ENCODE data around the gene UROD.
"Not testable (repeated sequence)": the region's sequence is repeated elsewhere in the genome, so short reads cannot be mapped to it uniquely, and the experiment has no call there.

Gene UROD
- total RNA-seq = 23.3 to 51.8 (median 41.7) reads per million in 9 experiments

DNA sequence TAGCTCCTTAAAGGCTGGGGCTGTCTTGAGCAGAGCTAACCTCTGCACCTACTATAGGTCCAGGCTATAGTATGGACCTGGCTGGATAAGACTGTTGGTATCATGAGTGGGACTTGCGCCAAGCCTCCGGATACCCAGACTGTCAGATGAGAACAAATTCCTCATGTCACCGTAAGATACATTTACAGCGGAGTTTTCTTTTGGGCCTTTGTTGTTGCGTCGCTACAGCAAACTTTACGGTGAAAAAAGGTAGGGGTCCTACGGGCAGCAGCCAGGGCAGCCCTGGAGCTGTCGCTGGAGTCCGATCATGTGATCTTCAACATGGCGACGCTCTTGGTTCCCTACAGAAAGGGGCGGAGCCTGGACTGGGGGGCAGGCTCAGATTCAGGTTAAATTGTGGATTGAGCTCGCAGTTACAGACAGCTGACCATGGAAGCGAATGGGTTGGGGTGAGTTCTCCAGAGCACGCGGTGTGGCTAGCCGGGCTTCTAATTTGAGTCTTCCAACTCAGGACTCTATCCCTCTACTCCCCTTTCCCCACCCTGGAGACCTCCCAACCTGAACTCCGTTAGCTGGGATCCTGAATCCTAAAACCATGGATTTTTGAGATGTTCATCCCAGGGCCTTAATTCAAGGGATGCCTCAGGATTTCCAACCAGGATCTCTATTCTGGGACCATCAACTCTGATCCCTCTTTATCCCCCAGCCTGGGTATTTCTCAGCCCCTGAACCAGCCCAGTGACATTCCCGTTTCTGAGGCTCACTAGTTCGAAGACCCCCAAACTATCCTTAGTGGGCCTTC, at the start of gene UROD:
Gene UROD (plus strand): TSS at position 418 of the 802 bp plus-strand sequence. CDS start 12 bp downstream, at position 430.
- peak; percentile 84 to 89 (median 85) for DNase-seq
- Mint-ChIP-seq H3K4me1 (ENCODE audit: low read depth in 2 of 2) (peaks cover 39 to 46% of the 10 kb centered on the region in 2 donors), H3K27me3 (no peaks in the 10 kb centered on the region), H3K9me3 (no peaks in the 10 kb centered on the region), H3K27ac (peak within 1 kb of the TSS; percentile 87 to 93), H3K4me3 (peak within 1 kb of the TSS; percentile 84 to 88), H3K36me3 (ENCODE audit: insufficient read depth) (peaks cover 37% of the 10 kb centered on the region)
- peak; percentile 81 for ATAC-seq (replicated peaks)

DNA sequence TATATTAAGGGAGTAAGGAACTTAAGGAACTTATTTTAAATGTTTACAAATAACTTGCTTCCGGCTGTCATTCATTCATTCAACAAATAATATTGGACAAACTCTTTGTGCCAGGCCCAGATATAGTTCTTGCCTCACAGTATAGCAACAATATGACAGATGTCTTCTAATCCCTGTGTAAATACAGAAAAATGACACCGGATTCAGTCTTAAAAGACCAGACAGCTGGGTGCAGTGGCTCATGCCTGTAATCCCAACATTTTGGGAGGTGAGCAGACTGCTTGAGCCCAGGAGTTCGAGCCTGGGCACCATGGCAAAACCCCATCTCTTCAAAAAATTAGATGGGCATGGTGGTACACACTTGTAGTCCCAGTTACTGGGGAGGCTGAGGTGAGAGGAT, 49.3 kb upstream of the UROD start:
- DNase-seq (no peak), ATAC-seq (replicated peaks) (no peak)
- H3K27me3 Mint-ChIP-seq = no peaks in the 10 kb centered on the region
- H3K36me3 Mint-ChIP-seq (ENCODE audit: insufficient read depth) = peaks cover 15% of the 10 kb centered on the region
- H3K4me1 Mint-ChIP-seq (ENCODE audit: low read depth in 2 of 2) = peaks cover 0 to 1% of the 10 kb centered on the region in 2 donors
- H3K9me3 Mint-ChIP-seq = no peaks in the 10 kb centered on the region
- H3K27ac Mint-ChIP-seq = no peak overlapping the region
- no peak overlapping the region for H3K4me3 Mint-ChIP-seq

DNA sequence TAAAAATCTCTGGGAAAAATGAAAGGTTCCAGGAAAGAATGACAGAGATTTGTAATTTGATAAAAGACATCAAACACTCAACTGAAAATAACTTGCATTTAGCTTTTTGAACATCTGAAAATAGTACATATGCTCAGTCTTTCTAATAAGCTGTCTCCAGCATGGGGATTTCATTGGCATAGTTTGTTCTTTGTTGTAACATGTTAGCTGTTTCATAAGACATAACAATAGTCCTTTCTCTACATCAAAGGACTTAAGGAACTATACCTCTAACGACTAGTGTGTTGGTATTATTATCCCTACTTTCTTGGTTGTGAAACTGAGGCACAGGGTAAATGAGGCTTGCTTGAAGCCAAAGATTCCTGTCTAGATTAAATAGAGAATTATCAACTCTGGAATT, 47.7 kb upstream of the UROD start:
- Mint-ChIP-seq H3K27me3 (no peaks in the 10 kb centered on the region), H3K27ac (no peak overlapping the region), H3K4me3 (no peak overlapping the region), H3K36me3 (ENCODE audit: insufficient read depth) (peaks cover 19% of the 10 kb centered on the region), H3K9me3 (no peaks in the 10 kb centered on the region), H3K4me1 (ENCODE audit: low read depth in 2 of 2) (peaks cover 0 to 1% of the 10 kb centered on the region in 2 donors)
- DNase-seq (no peak), ATAC-seq (replicated peaks) (no peak)

DNA sequence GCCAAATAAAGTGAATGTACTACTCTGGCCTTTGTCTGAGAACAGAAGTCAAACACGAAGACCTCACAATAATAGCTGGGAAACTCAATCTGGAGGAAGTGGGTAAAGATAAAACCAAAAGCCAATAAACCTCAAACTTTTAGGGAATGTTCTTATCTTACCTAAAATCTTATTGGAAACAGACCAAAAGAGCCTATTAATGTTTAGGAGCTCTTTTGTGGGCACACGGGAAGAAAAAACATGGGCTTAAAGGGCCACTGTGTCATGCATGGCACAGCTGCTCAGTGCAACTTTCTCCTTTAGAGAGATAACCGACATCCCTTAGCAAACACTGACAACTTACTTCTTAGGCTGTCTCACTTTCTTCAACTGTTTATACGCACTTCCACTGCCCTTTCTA, 41.7 kb upstream of the UROD start:
- Mint-ChIP-seq H3K27me3 (no peaks in the 10 kb centered on the region), H3K4me3 (no peak overlapping the region), H3K4me1 (ENCODE audit: low read depth in 2 of 2) (no peaks in the 10 kb centered on the region), H3K9me3 (no peaks in the 10 kb centered on the region), H3K36me3 (ENCODE audit: insufficient read depth) (peaks cover 43% of the 10 kb centered on the region), H3K27ac (no peak overlapping the region)
- no peak for ATAC-seq (replicated peaks)
- no peak for DNase-seq

DNA sequence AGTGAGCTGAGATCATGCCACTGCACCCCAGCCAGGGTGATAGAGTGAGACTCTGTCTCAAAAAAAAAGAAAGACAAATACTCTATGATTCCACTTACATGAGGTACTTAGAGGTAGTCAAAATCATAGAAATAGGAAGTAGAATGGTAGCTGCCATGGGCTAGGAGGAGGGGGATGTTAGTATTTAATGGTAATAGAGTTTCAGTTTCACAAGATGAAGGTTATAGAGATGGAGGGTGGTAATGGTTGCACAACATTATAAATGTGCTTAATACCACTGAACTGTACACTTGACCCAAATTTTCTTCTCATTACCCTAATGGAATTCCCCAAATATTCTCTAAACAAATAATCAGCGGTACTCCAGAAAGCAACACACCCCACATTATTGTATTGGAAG, 38.4 kb upstream of the UROD start:
- H3K36me3 Mint-ChIP-seq (ENCODE audit: insufficient read depth) = peaks cover 57% of the 10 kb centered on the region
- no peak overlapping the region for H3K4me3 Mint-ChIP-seq
- no peaks in the 10 kb centered on the region for H3K27me3 Mint-ChIP-seq
- no peaks in the 10 kb centered on the region for H3K4me1 Mint-ChIP-seq (ENCODE audit: low read depth in 2 of 2)
- no peak for ATAC-seq (replicated peaks)
- H3K27ac Mint-ChIP-seq = peak overlapping the region in 1 of 2 donors; percentile 10
- no peaks in the 10 kb centered on the region for H3K9me3 Mint-ChIP-seq
- no peak for DNase-seq

DNA sequence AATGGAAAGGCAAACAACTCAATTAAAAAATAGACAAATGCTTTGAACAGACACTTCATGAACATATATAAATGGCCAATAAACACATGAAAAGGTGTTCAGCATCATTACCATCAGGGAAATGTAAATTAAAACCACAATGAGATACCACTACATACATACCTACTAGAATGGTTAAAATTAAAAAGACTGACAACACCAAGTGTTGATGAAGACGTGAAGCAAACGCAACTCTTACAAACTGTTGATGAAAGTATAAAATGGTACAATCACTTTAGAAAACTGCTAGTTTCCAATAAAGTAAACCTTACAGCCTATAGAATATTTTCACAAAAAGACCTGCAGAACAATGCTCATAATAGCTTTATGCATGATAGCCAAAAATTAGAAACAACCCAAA, 35.8 kb upstream of the UROD start:
- Mint-ChIP-seq H3K4me1 (ENCODE audit: low read depth in 2 of 2) (peaks cover 0 to 4% of the 10 kb centered on the region in 2 donors), H3K27me3 (no peaks in the 10 kb centered on the region), H3K4me3 (no peak overlapping the region), H3K36me3 (ENCODE audit: insufficient read depth) (peaks cover 54% of the 10 kb centered on the region), H3K27ac (no peak overlapping the region), H3K9me3 (no peaks in the 10 kb centered on the region)
- DNase-seq = no peak
- no peak for ATAC-seq (replicated peaks)

DNA sequence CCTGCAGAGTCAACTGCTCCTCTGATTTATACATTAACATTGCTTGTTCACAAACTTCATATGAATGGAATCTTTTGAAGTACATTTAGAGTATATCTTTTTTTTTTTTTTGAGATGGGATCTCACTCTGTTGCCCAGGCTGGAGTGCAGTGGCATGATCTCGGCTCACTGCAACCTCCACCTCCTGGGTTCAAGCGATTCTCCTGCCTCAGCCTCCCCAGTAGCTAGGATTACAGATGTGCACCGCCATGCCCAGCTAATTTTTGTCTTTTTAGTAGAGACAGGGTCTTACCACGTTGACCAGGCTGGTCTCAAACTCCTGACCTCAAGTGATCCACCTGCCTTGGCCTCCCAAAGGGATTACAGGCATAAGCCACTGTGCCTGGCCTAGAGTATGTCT, 34.7 kb upstream of the UROD start:
- H3K27me3 Mint-ChIP-seq; H3K4me3 Mint-ChIP-seq; H3K9me3 Mint-ChIP-seq; ATAC-seq (replicated peaks); H3K4me1 Mint-ChIP-seq (ENCODE audit: low read depth in 2 of 2); DNase-seq: not testable (repeated sequence)
- Mint-ChIP-seq H3K36me3 (ENCODE audit: insufficient read depth) (peaks cover 51% of the 10 kb centered on the region), H3K27ac (peak overlapping the region in 1 of 2 donors; percentile 63)

DNA sequence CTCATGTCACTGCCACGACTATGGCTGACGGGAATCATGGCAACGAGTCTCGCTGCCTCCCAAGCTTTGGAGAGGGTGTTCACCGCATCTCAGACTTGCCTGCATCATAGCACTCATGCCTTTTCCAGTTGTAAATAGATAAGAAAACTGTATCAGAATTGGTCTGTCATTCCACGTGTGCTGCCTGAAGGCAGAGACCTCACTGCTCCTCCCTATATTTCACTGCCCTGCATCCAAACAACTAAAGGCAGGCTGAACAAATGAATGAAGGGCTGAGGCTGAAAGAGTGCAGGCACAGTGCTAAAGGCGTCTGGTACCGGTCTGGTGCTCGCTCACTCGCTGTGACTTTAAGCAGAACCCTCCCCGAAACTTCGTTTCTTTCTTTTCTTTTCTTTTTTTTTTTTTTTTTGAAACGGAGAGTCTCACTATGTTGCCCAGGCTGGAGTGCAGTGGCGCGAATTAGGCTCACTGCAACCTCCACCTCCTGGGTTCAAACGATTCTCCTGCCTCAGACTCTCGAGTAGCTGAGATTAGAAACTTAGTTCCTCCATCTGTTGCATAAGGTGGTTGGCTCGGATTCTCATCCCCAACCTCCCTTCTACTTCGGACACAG, 26.2 kb upstream of the UROD start:
- Mint-ChIP-seq H3K9me3 (no peaks in the 10 kb centered on the region), H3K36me3 (ENCODE audit: insufficient read depth) (peaks cover 5% of the 10 kb centered on the region), H3K4me1 (ENCODE audit: low read depth in 2 of 2) (peaks cover 21 to 23% of the 10 kb centered on the region in 2 donors), H3K27ac (peak overlapping the region; percentile 88 to 94), H3K4me3 (peak overlapping the region; percentile 97 to 98), H3K27me3 (no peaks in the 10 kb centered on the region)
- DNase-seq (no peak), ATAC-seq (replicated peaks) (no peak)

DNA sequence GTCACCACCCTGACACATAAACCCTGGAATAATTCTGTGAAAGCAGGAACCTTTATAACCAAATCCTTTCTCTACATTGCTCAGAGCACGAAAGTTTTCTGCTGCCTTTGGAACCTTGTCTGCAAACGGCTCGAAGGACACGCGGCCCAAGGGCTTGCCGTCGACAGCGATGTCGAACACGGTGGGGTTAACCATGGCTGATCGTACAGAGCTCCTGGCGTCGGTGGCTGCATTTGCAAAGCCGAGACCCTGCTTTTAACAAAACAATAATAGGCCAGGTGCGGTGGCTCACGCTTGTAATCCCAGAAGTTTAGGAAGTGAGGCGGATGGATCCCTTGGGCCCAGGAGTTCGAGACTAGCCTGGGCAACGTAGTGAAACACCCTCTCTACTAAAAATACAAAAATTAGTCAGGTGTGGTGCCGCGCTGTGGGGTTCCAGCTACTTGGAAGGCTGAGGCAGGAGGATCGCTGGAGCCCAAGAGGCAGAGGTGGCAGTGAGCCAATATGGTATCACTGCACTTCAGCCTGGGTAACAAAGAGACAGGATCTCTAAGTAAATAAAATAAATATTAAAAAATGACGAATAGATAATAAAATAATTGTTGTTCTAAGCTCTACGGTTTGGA, 23.4 kb upstream of the UROD start:
- ATAC-seq (replicated peaks) = no peak
- H3K9me3 Mint-ChIP-seq = no peaks in the 10 kb centered on the region
- H3K36me3 Mint-ChIP-seq (ENCODE audit: insufficient read depth) = no peaks in the 10 kb centered on the region
- no peak overlapping the region for H3K4me3 Mint-ChIP-seq
- H3K27ac Mint-ChIP-seq = no peak overlapping the region
- H3K4me1 Mint-ChIP-seq (ENCODE audit: low read depth in 2 of 2) = peaks cover 15 to 20% of the 10 kb centered on the region in 2 donors
- no peak for DNase-seq
- H3K27me3 Mint-ChIP-seq = no peaks in the 10 kb centered on the region

DNA sequence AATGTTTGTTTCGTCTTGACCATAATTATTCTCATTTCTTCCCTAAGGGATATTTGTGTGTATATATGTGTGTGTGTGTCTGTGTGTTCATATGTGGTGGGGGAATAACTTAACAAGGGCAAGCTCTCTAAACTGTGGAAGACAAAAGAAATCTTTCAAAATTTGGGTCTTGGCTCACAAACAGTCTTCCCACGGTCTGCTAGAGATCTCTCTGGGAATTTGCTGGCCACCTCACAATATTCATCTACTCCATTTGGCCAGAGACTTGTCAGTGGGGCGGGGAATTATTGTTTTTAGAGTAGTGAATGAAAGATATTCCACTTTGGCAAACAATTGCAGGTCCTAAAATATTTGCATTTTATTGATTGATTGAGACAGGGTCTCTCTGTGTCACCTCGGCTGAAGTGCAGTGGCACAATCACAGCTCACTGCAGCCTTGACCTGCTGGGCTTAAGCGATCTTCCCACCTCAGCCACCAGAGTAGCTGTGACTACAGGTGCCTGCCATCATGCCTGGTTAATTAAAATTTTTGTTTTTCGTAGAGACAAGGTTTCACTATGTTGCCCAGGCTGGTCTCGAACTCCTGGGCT, 17.6 kb upstream of the UROD start:
- no peak for DNase-seq
- no peak overlapping the region for H3K4me3 Mint-ChIP-seq
- H3K9me3 Mint-ChIP-seq = no peaks in the 10 kb centered on the region
- H3K36me3 Mint-ChIP-seq (ENCODE audit: insufficient read depth) = no peaks in the 10 kb centered on the region
- no peaks in the 10 kb centered on the region for H3K4me1 Mint-ChIP-seq (ENCODE audit: low read depth in 2 of 2)
- no peak overlapping the region for H3K27ac Mint-ChIP-seq
- no peaks in the 10 kb centered on the region for H3K27me3 Mint-ChIP-seq
- ATAC-seq (replicated peaks) = no peak

DNA sequence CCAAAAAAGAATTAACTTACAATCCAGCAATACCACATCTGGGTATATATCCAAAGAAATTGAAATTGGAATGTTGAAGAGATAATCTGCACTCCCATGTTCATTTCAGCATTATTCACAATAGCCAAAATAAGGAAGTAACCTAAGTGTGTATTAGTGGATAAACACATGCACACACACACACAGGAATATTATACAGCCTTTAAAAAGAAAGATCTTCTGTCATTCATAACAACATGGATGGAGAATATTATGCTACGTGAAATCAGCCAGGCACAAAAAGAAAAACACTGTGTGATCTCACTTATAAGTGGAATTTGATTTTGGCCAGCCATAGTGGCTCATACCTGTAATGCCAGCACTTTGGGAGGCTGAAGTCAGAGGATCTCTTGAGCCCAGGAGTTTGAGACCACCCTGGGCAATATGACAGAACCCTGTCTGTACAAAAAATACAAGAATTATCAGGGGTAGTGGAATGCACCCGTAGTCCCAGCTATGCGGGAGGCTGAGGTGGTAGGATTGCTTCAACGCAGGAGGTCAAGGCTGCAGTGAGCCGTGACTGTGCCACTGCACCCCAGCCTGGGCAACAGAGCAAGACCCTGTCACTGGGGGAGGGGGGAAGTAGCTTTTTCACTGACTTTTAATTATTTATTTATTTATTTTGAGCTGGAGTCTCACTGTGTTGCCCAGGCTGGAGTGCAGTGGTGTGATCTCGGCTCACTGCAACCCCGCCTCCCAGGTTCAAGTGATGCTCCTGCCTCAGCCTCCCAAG, 16.4 kb upstream of the UROD start:
- Mint-ChIP-seq H3K4me1 (ENCODE audit: low read depth in 2 of 2) (no peaks in the 10 kb centered on the region), H3K4me3 (no peak overlapping the region), H3K36me3 (ENCODE audit: insufficient read depth) (peaks cover 3% of the 10 kb centered on the region), H3K27me3 (no peaks in the 10 kb centered on the region), H3K9me3 (no peaks in the 10 kb centered on the region), H3K27ac (no peak overlapping the region)
- ATAC-seq (replicated peaks) (no peak), DNase-seq (no peak)

DNA sequence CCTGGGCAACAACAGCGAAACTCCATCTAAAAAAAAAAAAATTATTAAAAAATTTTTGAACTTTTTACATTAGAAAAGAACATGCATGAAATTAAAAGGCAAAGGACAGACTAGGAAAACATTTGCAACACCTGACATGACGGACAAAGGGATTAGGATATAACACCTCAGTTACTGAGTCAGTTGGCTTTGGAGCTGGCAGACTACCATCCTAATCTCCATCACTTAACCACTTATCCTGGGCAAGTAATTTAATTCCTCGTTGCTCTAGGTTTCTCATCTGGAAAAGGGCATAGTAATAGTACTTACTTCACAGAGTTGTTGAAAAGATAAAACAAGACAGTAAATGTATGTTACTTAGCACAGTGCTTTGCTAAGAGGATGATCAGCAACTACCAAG, 12.8 kb upstream of the UROD start:
- no peak overlapping the region for H3K4me3 Mint-ChIP-seq
- DNase-seq (no peak), ATAC-seq (replicated peaks) (no peak)
- H3K27me3 Mint-ChIP-seq = no peaks in the 10 kb centered on the region
- no peaks in the 10 kb centered on the region for H3K9me3 Mint-ChIP-seq
- peaks cover 0 to 5% of the 10 kb centered on the region in 2 donors for H3K4me1 Mint-ChIP-seq (ENCODE audit: low read depth in 2 of 2)
- no peak overlapping the region for H3K27ac Mint-ChIP-seq
- H3K36me3 Mint-ChIP-seq (ENCODE audit: insufficient read depth) = peaks cover 12% of the 10 kb centered on the region

DNA sequence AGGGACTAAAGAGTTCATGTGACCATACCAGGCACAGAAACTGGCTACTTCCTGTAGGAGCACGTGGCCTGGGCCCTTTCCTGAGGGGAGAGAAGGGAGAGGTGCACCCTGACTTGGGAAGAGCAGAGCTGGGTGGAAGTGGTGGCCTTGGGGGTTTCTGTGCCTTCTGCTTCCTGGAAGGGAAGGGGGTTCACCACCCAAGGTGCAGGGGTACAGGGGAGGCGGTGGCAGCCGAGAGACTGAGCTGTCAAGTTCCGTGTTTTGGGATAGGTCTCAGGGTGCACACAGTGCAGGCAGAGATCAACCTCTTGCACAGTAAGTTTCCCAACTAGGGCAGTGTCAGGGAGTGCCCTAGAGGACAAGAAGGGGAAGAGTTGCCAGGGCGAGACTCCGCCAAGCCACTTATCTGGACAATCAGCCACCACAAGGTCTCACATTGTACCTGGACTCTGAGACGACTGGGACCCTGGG, 11.0 kb upstream of the UROD start:
- ATAC-seq (replicated peaks) (no peak), DNase-seq (no peak)
- H3K4me3 Mint-ChIP-seq = no peak overlapping the region
- no peaks in the 10 kb centered on the region for H3K27me3 Mint-ChIP-seq
- H3K36me3 Mint-ChIP-seq (ENCODE audit: insufficient read depth) = peaks cover 26% of the 10 kb centered on the region
- no peaks in the 10 kb centered on the region for H3K9me3 Mint-ChIP-seq
- peak overlapping the region; percentile 12 to 39 for H3K27ac Mint-ChIP-seq
- H3K4me1 Mint-ChIP-seq (ENCODE audit: low read depth in 2 of 2) = peaks cover 0 to 8% of the 10 kb centered on the region in 2 donors
